Heart right ventricle (tissue), 16 donors: ENCODE measurements around the gene CYTH1. TPM values are rescaled to one million over a fixed set of nuclear protein-coding genes. Genes with fewer than 3 reads are reported as not detected.

Source experiments
- ATAC-seq, 8 donors: fragments of 200-7000 bp; cut with Tn5 transposase; one replicate each; pipeline ENCODE4 v1.9.1; 2020; ENCODE audit warnings: mild to moderate bottlenecking in 8 of 8, moderate library complexity in 8 of 8, moderate number of reproducible peaks in 1 of 8
- DNase-seq, 2 donors: peaks; one replicate each; pipeline ENCODE4 v3.0.0-alpha.2; 2020
- H3K27ac ChIP-seq, 10 donors: fragments of 200-600 bp; sonication (generic) in 2 of 10; one replicate each; pipeline versions ENCODE4 v1.5.0 to v1.8.0; 2020 to 2022; ENCODE audit warnings: mild to moderate bottlenecking in 3 of 10
- H3K27me3 ChIP-seq, 7 donors: fragments of 200-600 bp; one replicate each; pipeline ENCODE4 v1.8.0; 2021 to 2022; ENCODE audit warnings: mild to moderate bottlenecking in 2 of 7
- H3K36me3 ChIP-seq, 9 donors: fragments of 200-600 bp; sonication (generic) in 1 of 9; one replicate each; pipeline versions ENCODE4 v1.5.0 to v1.8.0; 2020 to 2022; ENCODE audit warnings: mild to moderate bottlenecking in 2 of 9
- H3K4me1 ChIP-seq, 9 donors: fragments of 200-600 bp; sonication (generic) in 1 of 9; one replicate each; pipeline versions ENCODE4 v1.5.0 to v1.8.0; 2020 to 2022; ENCODE audit warnings: mild to moderate bottlenecking in 4 of 9
- H3K4me3 ChIP-seq, 10 donors: fragments of 200-600 bp; sonication (generic) in 2 of 10; one replicate each; pipeline versions ENCODE4 v1.5.0 to v1.8.0; 2020 to 2022; ENCODE audit warnings: mild to moderate bottlenecking in 7 of 10, moderate library complexity in 2 of 10
- H3K9me3 ChIP-seq, 11 donors: fragments of 200-600 bp in 10 of 11; sonication (generic) in 2 of 11; one replicate each; pipeline versions ENCODE4 v1.5.0 to v1.8.0; 2013 to 2022; ENCODE audit warnings: mild to moderate bottlenecking in 2 of 11, control low read depth in 1 of 11, moderate library complexity in 1 of 11
- CTCF ChIP-seq, 9 donors: fragments of 200-600 bp; sonication (generic) in 2 of 9; IDR thresholded peaks; one replicate each; pipeline versions ENCODE4 v1.5.0 to v1.8.0; 2021 to 2022; ENCODE audit warnings: antibody characterized with exemption in 9 of 9, mild to moderate bottlenecking in 5 of 9, moderate library complexity in 1 of 9
- WGBS, 2 donors: extraction: QIAGEN DNeasy Blood & Tissue Kit; methylation state at CpG; one replicate each; pipeline ENCODE4 v1.1.7; 2013; ENCODE audit warnings: inconsistent platforms in 1 of 2; 5-methylcytosine and 5-hydroxymethylcytosine counted together
- intact Hi-C, 10 donors: fragments of 100-400 bp; cut with DNase I; formaldehyde crosslinking; loops; one replicate each; pipeline versions ENCODE4 v1.11.1 to v1.14.2; 2022
- polyA plus RNA-seq, 2 donors: library from polyadenylated mRNA; stranded (reverse); fragments of 200-250 nt; gene quantifications; one replicate each; pipeline ENCODE4 v1.2.3, GENCODE V29; 2013
- total RNA-seq, 10 donors: library from RNA; stranded (reverse); fragmentation: NEBNext Ultra II Directional in 3 of 10; extraction: Animal tissue kit (Norgen Biotek cat#: 25700) in 3 of 10; gene quantifications; one replicate each; pipeline versions ENCODE4 v1.2.1 to v1.2.4, GENCODE V29; 2021 to 2023
- donor health status: Arrhythmogenic right ventricular cardiomyopathy.
- donor health status: ischemic (EF 13 %, LVEDD 7.1; RV severe dilation, severe dysfunction).
- donor health status: healthy with polysubstance abuse.
- donor health status: DM: no; HTN: yes; CAD: no.
- donor health status: DM: no; HTN: no; CAD: no.
- donor health status: ischemic (EF 25% LVEDD 6.9; RV normal size, moderate dysfunction).
- donor health status: ischemic (EF 25% LVEDD 5.7; RV mildly dilated, moderate dysfunction).
- donor health status: healthy.
- donor health status: DM: yes; HTN: yes; CAD: no.
- donor health status: Ischemic cardiomyopathy.
- donor health status: ischemic (EF 35%, LVEDD 5.7; RV mildly dilated, moderate dysfunction).
- donor health status: nonischemic (EF 11% LVEDD 7.7; RV severe dilation, severe dysfunction).
- donor health status: DM: yes; HTN: yes; CAD: no.
- donor health status: PGD.
- donor health status: ischemic (EF 29% LVEDD 5.4; RV normal size, mild dysfunction).
- donor health status: nonischemic (EF 23%, LVEDD 6.1; RV moderate dilation, normal function).

Gene CYTH1
- total and polyA plus RNA-seq, 12 donors = 22.3 to 46.9 (median 32.5) TPM

GRCh38 chr17:78823282-78824046, 41.4 kb upstream of the CYTH1 start:
- 94 to 95% methylated on average over 14 of the region's 14 CpGs for WGBS, 2 donors
- Histone ChIP-seq H3K4me3 (no peak overlapping the region), H3K27ac (no peak overlapping the region), H3K27me3 (no peaks in the 10 kb centered on the region), H3K9me3 (no peaks in the 10 kb centered on the region), H3K36me3 (peaks cover 0 to 100% (median 81%) of the 10 kb centered on the region in 9 donors), H3K4me1 (peaks cover 0 to 43% (median 5%) of the 10 kb centered on the region in 9 donors)
- DNase-seq (no peak), ATAC-seq (no peak)
- no peak for TF ChIP-seq CTCF (IDR thresholded peaks at IDR 0.05)
- intact Hi-C loops = no loop called here

- Histone ChIP-seq H3K4me3 (no peak overlapping the region), H3K9me3 (no peaks in the 10 kb centered on the region), H3K27ac (no peak overlapping the region), H3K27me3 (no peaks in the 10 kb centered on the region), H3K4me1 (peaks cover 0 to 46% (median 7%) of the 10 kb centered on the region in 9 donors), H3K36me3 (peaks cover 3 to 100% (median 82%) of the 10 kb centered on the region in 9 donors)
- intact Hi-C loops = no loop called here
- WGBS, 2 donors = 90 to 91% methylated on average over 14 of the region's 14 CpGs
- no peak for DNase-seq
- no peak for TF ChIP-seq CTCF (IDR thresholded peaks at IDR 0.05)
- peak in 1 of 8 donors; percentile 20 for ATAC-seq
Observed at GRCh38 chr17:78822552-78822951, 40.5 kb upstream of the CYTH1 start.

GRCh38 chr17:78821961-78822360, 39.9 kb upstream of the CYTH1 start:
- Histone ChIP-seq H3K4me1 (peaks cover 0 to 48% (median 7%) of the 10 kb centered on the region in 9 donors), H3K36me3 (peaks cover 5 to 100% (median 82%) of the 10 kb centered on the region in 9 donors), H3K9me3 (no peaks in the 10 kb centered on the region), H3K27ac (no peak overlapping the region), H3K27me3 (no peaks in the 10 kb centered on the region), H3K4me3 (no peak overlapping the region)
- no peak for DNase-seq
- WGBS, 2 donors = 96 to 98% methylated on average over 8 of the region's 8 CpGs
- TF ChIP-seq CTCF (IDR thresholded peaks at IDR 0.05) = no peak
- ATAC-seq = no peak
- intact Hi-C loops = no loop called here

GRCh38 chr17:78820841-78821240, 38.8 kb upstream of the CYTH1 start:
- Histone ChIP-seq H3K9me3 (no peaks in the 10 kb centered on the region), H3K36me3 (peaks cover 5 to 100% (median 86%) of the 10 kb centered on the region in 9 donors), H3K4me3 (no peak overlapping the region), H3K27ac (peak overlapping the region in 1 of 10 donors; percentile 87), H3K27me3 (no peaks in the 10 kb centered on the region), H3K4me1 (peaks cover 0 to 44% (median 7%) of the 10 kb centered on the region in 9 donors)
- ATAC-seq = no peak
- DNase-seq = no peak
- 93% methylated on average over 13 of the region's 13 CpGs for WGBS, 2 donors
- TF ChIP-seq CTCF (IDR thresholded peaks at IDR 0.05) = no peak
- intact Hi-C loops = no loop called here
